ENCODE measurements around the gene CDK16. TPM values are rescaled to one million over a fixed set of nuclear protein-coding genes. Genes with fewer than 3 reads are reported as not detected.

Gene CDK16
- total and polyA plus RNA-seq, 2 of the 13 experiments (the other 11 are each of a cell fraction or from before 2014, with no cell fraction given), result 64.5 to 225 TPM

GRCh38 chrX:47190445-47191269 lies 27.8 kb upstream of the CDK16 start (continued):
- 0 out of 2 replicates have a peak, but pooled peaks have one; percentile 36 for TF ChIP-seq E2F1 (CRISPR knock-in tag; IDR thresholded peaks at IDR 0.05)
- TF ChIP-seq TBX2 (CRISPR knock-in tag; IDR thresholded peaks at IDR 0.05; ENCODE audit: borderline replicate concordance), result peak; percentile 44; the same call in 1 of the 2 replicates
- no peak for TF ChIP-seq ZNF547 (CRISPR knock-in tag; IDR thresholded peaks at IDR 0.05)
- no peak for TF ChIP-seq ZNF879 (CRISPR knock-in tag; IDR thresholded peaks at IDR 0.05)
- TF ChIP-seq ZNF431 (CRISPR knock-in tag; IDR thresholded peaks at IDR 0.05; ENCODE audit: borderline replicate concordance, low read depth), result no peak
- TF ChIP-seq ZMYM3 (CRISPR knock-in tag; IDR thresholded peaks at IDR 0.05), result peak; percentile 52; the same call in 1 of the 2 replicates
- TF ChIP-seq TARDBP (CRISPR knock-in tag; IDR thresholded peaks at IDR 0.05), result peak; percentile 65; the same call in 1 of the 2 replicates
- 0 out of 2 replicates have a peak, but pooled peaks have one; percentile 29 for TF ChIP-seq ZNF740 (CRISPR knock-in tag; IDR thresholded peaks at IDR 0.05)
- TF ChIP-seq LCORL (IDR thresholded peaks at IDR 0.05), result no peak
- TF ChIP-seq LCORL (CRISPR knock-in tag; IDR thresholded peaks at IDR 0.05), result no peak
- peak; percentile 64; the same call in 1 of the 2 replicates for TF ChIP-seq HOXA3 (CRISPR knock-in tag; IDR thresholded peaks at IDR 0.05)
- TF ChIP-seq NR2F2 (IDR thresholded peaks at IDR 0.05; ENCODE audit: borderline replicate concordance, low read depth), result no peak
- peak; percentile 76 for TF ChIP-seq ZNF501 (CRISPR knock-in tag; IDR thresholded peaks at IDR 0.05)
- TF ChIP-seq HOXA9 (CRISPR knock-in tag; IDR thresholded peaks at IDR 0.05; ENCODE audit: borderline replicate concordance), result no peak
- TF ChIP-seq ZNF383 (CRISPR knock-in tag; IDR thresholded peaks at IDR 0.05; ENCODE audit: borderline replicate concordance), result no peak
- no peak for TF ChIP-seq NCOA5 (CRISPR knock-in tag; IDR thresholded peaks at IDR 0.05)
- TF ChIP-seq NFIC (IDR thresholded peaks at IDR 0.05; ENCODE audit: low read length), result no peak
- TF ChIP-seq POLR2AphosphoS2 (IDR thresholded peaks at IDR 0.05; ENCODE audit: low read depth, low read length), result no peak
- TF ChIP-seq BORCS8-MEF2B (CRISPR knock-in tag; IDR thresholded peaks at IDR 0.05), result 0 out of 2 replicates have a peak, but pooled peaks have one; percentile 42
- TF ChIP-seq MNT (IDR thresholded peaks at IDR 0.05), result peak; percentile 66; the same call in 1 of the 2 replicates
- TF ChIP-seq ZNF235 (CRISPR knock-in tag; IDR thresholded peaks at IDR 0.05; ENCODE audit: borderline replicate concordance), result no peak
- peak; percentile 43; the same call in 1 of the 2 replicates for TF ChIP-seq TOPORS (CRISPR knock-in tag; IDR thresholded peaks at IDR 0.05)
- no peak for TF ChIP-seq RARA (CRISPR knock-in tag; IDR thresholded peaks at IDR 0.05)
- TF ChIP-seq ZNF556 (CRISPR knock-in tag; IDR thresholded peaks at IDR 0.05; ENCODE audit: borderline replicate concordance), result peak; percentile 59; the same call in 1 of the 2 replicates

All from HepG2 (cell line).